IMR-90 (cell line): ENCODE results near the gene URM1. TPM values are rescaled to one million over a fixed set of nuclear protein-coding genes. Genes with fewer than 3 reads are reported as not detected.

Source experiments
- ATAC-seq: fragments of 200-7000 bp; cut with Tn5 transposase; 2 replicates; pipeline ENCODE4 v1.9.1; 2020; ENCODE audit warnings: low read depth, mild to moderate bottlenecking, moderate library complexity
- BruUV-seq: library from RNA; stranded (reverse); fragments of 400-500 nt; replicated peaks from 2 replicates; lab custom pipeline; 2021; lab: Mats Ljungman, UMichigan
- CTCF ChIA-PET: fragments of 300-600 bp; formaldehyde crosslinking; extraction: SDS; loops from one replicate; lab custom pipeline; 2021; ENCODE audit warnings: antibody characterized with exemption; lab: Yijun Ruan, JAX
- POLR2A ChIA-PET: fragments of 300-600 bp; sonication (Branson Sonifier 250); formaldehyde crosslinking; loops from one replicate; lab custom pipeline; 2022; ENCODE audit warnings: antibody characterized with exemption; ENCODE audit not compliant: unreplicated experiment; lab: Charles Lee
- DNase-seq: peaks from one replicate; pipeline ENCODE4 v3.0.0; 2013
- H2AFZ ChIP-seq: replicated peaks from 2 replicates; pipeline ENCODE3; 2013; ENCODE audit warnings: low read length, mild to moderate bottlenecking; ENCODE audit not compliant: poor library complexity
- H2AK5ac ChIP-seq: 2 replicates; pipeline ENCODE4 v1.6.1; 2013; ENCODE audit warnings: low read depth, low read length, inconsistent platforms
- H2AK9ac ChIP-seq: replicated peaks from 2 replicates; pipeline ENCODE3; 2013; ENCODE audit warnings: mild to moderate bottlenecking, low read depth, low read length, moderate library complexity; ENCODE audit not compliant: poor library complexity
- H2BK120ac ChIP-seq: 2 replicates; pipeline ENCODE4 v1.6.1; 2013; ENCODE audit warnings: low read depth, low read length, inconsistent platforms
- H2BK15ac ChIP-seq: 3 replicates; pipeline ENCODE4 v1.6.1; 2013; ENCODE audit warnings: low read depth, low read length, inconsistent platforms
- H2BK20ac ChIP-seq: 2 replicates; pipeline ENCODE4 v1.6.1; 2013; ENCODE audit warnings: low read depth, mild to moderate bottlenecking, inconsistent platforms, low read length, moderate library complexity
- H2BK5ac ChIP-seq: 2 replicates; pipeline ENCODE4 v1.6.1; 2013; ENCODE audit warnings: mild to moderate bottlenecking, low read depth, low read length, inconsistent platforms; ENCODE audit not compliant: poor library complexity, severe bottlenecking
- H3K14ac ChIP-seq: replicated peaks from 2 replicates; pipeline ENCODE4 v1.6.1; 2013; ENCODE audit warnings: low read depth, low read length, inconsistent platforms
- H3K18ac ChIP-seq: 2 replicates; pipeline ENCODE4 v1.6.1; 2013; ENCODE audit warnings: low read depth, low read length, control low read depth
- H3K23ac ChIP-seq: 2 replicates; pipeline ENCODE4 v1.6.1; 2013; ENCODE audit warnings: low read depth, low read length, inconsistent platforms
- H3K27ac ChIP-seq: 2 replicates; pipeline ENCODE4 v1.5.1; 2013; ENCODE audit warnings: mild to moderate bottlenecking, control low read depth, low read length; ENCODE audit not compliant: insufficient read depth
- H3K27me3 ChIP-seq: 2 replicates; pipeline ENCODE4 v1.6.1; 2013; ENCODE audit warnings: low read length; ENCODE audit not compliant: control insufficient read depth, insufficient read depth
- H3K36me3 ChIP-seq: 2 replicates; pipeline ENCODE4 v1.6.1; 2013; ENCODE audit warnings: low read length, mixed read lengths; ENCODE audit not compliant: control insufficient read depth, insufficient read depth
- H3K4ac ChIP-seq: 2 replicates; pipeline ENCODE4 v1.6.1; 2013; ENCODE audit warnings: low read depth, low read length, inconsistent platforms
- H3K4me1 ChIP-seq: 2 replicates; pipeline ENCODE4 v1.6.1; 2013; ENCODE audit warnings: low read length, mixed read lengths; ENCODE audit not compliant: control insufficient read depth, insufficient read depth
- H3K4me2 ChIP-seq: 2 replicates; pipeline ENCODE4 v1.6.1; 2013; ENCODE audit warnings: low read depth, mild to moderate bottlenecking, control low read depth, low read length, moderate library complexity
- H3K4me3 ChIP-seq: 2 replicates; pipeline ENCODE4 v1.5.1; 2013; ENCODE audit warnings: low read depth, mild to moderate bottlenecking, control low read depth, low read length, moderate library complexity; ENCODE audit not compliant: insufficient read depth
- H3K56ac ChIP-seq: 2 replicates; pipeline ENCODE4 v1.6.1; 2013; ENCODE audit warnings: low read length, inconsistent platforms; ENCODE audit not compliant: insufficient read depth; ENCODE audit errors: extremely low read depth
- H3K79me1 ChIP-seq, 2 experiments: 2 replicates each; pipeline ENCODE4 v1.6.1; 2013; ENCODE audit warnings: low read length in 2 of 2, inconsistent platforms in 1 of 2, low read depth in 1 of 2
- H3K9ac ChIP-seq: 2 replicates; pipeline ENCODE4 v1.6.1; 2013; ENCODE audit warnings: low read depth, low read length, control low read depth
- H3K9me1 ChIP-seq: 2 replicates; pipeline ENCODE4 v1.6.1; 2013; ENCODE audit warnings: low read length, inconsistent platforms; ENCODE audit not compliant: insufficient read depth
- H3K9me3 ChIP-seq: 2 replicates; pipeline ENCODE4 v1.6.1; 2013; ENCODE audit warnings: low read length; ENCODE audit not compliant: control insufficient read depth, insufficient read depth
- H4K20me1 ChIP-seq: 2 replicates; pipeline ENCODE4 v1.6.1; 2013; ENCODE audit warnings: low read length, inconsistent platforms; ENCODE audit not compliant: insufficient read depth
- H4K5ac ChIP-seq: 2 replicates; pipeline ENCODE4 v1.6.1; 2013; ENCODE audit warnings: mild to moderate bottlenecking, low read depth, low read length, control low read depth
- H4K8ac ChIP-seq, 2 experiments: 2 replicates each; pipeline ENCODE4 v1.6.1; 2013; ENCODE audit warnings: low read depth in 2 of 2, low read length in 2 of 2, control low read depth in 1 of 2, inconsistent platforms in 1 of 2
- H4K91ac ChIP-seq: 2 replicates; pipeline ENCODE4 v1.6.1; 2013; ENCODE audit warnings: low read depth, low read length, inconsistent platforms; ENCODE audit not compliant: insufficient read depth
- BHLHE40 ChIP-seq: fragments of 150-350 bp; IDR thresholded peaks from 2 replicates; pipeline ENCODE4 v1.6.1; 2016; ENCODE audit warnings: mild to moderate bottlenecking, low read depth, low read length
- MXI1 ChIP-seq: IDR thresholded peaks from 2 replicates; pipeline ENCODE4 v1.6.1; 2012; ENCODE audit warnings: low read depth, mild to moderate bottlenecking, low read length, moderate library complexity, borderline replicate concordance
- POLR2A ChIP-seq: IDR thresholded peaks from 2 replicates; pipeline ENCODE4 v1.6.1; 2012; ENCODE audit warnings: mild to moderate bottlenecking, low read depth, low read length
- RFX5 ChIP-seq: IDR thresholded peaks from 2 replicates; pipeline ENCODE4 v1.8.0; 2012; ENCODE audit warnings: low read depth, mild to moderate bottlenecking, low read length, moderate library complexity
- SMC3 ChIP-seq: fragments of 150-350 bp; IDR thresholded peaks from 2 replicates; pipeline ENCODE4 v1.6.1; 2016; ENCODE audit warnings: low read depth, mild to moderate bottlenecking, antibody characterized with exemption, low read length, moderate library complexity
- WGBS, 2 experiments: methylation state at CpG; one replicate each; pipeline versions ENCODE4 v1.1.5 to v1.1.7; 2013; ENCODE audit warnings: missing lambda C conversion rate in 2 of 2; ENCODE audit not compliant: insufficient read length in 1 of 2; ENCODE audit errors: extremely low coverage in 2 of 2; 5-methylcytosine and 5-hydroxymethylcytosine counted together
- dilution Hi-C: fragments of 300-500 bp; cut with HindIII; formaldehyde crosslinking; loops from one replicate; pipeline ENCODE4 v1.14.3; 2018; ENCODE audit warnings: low sequenced_read_pairs; ENCODE audit not compliant: unreplicated experiment
- in situ Hi-C: fragments of 300-500 bp; cut with MboI; formaldehyde crosslinking; loops from 3 replicates; pipeline ENCODE4 v1.14.3; 2019; ENCODE audit warnings: low sequenced_read_pairs, inconsistent platforms, mixed read lengths
- intact Hi-C: fragments of 100-400 bp; cut with micrococcal nuclease; formaldehyde crosslinking; loops from 2 replicates; pipeline ENCODE4 v1.10.0; 2022
- polyA plus RNA-seq, 3 experiments: library from polyadenylated mRNA; depleted of rRNA; stranded (reverse); fragments of >200 nt; gene quantifications; 2 replicates each; pipeline ENCODE4 v1.2.3, GENCODE V29; 2012; ENCODE audit warnings: low replicate concordance in 1 of 3
- total RNA-seq: library from RNA; depleted of rRNA; stranded (reverse); fragments of >200 nt; gene quantifications from 2 replicates; pipeline ENCODE4 v1.2.3, GENCODE V29; 2012

Gene URM1
- total and polyA plus RNA-seq, 2 of the 4 experiments (the other 2 are of a cell fraction): 33.2 to 66.9 TPM

GRCh38 chr9:128342971-128343680, 28.0 kb upstream of the URM1 start:
- no TSS peak for BruUV-seq
- CTCF ChIA-PET: no interaction called here
- DNase-seq (no peak), ATAC-seq (no peak)
- no peak overlapping the region for H3K23ac ChIP-seq
- no peak overlapping the region for H3K4ac ChIP-seq
- H2BK120ac ChIP-seq: no peak overlapping the region
- intact Hi-C loops: no loop called here
- no peak overlapping the region for H2AFZ ChIP-seq
- H3K18ac ChIP-seq: no peak overlapping the region
- no peak overlapping the region for H3K27ac ChIP-seq
- POLR2A ChIA-PET: no interaction called here
- H2AK9ac ChIP-seq: no peak overlapping the region
- no peak overlapping the region for H4K8ac ChIP-seq
- no peak overlapping the region for H2BK15ac ChIP-seq
- H2AK5ac ChIP-seq: no peak overlapping the region
- no peak overlapping the region for H2BK5ac ChIP-seq
- H3K14ac ChIP-seq: no peak overlapping the region
- H3K56ac ChIP-seq: no peak overlapping the region
- H3K4me3 ChIP-seq: no peak overlapping the region
- H4K5ac ChIP-seq: no peak overlapping the region
- peaks cover 8% of the 10 kb centered on the region for H3K9me1 ChIP-seq
- H4K20me1 ChIP-seq: peaks cover 3% of the 10 kb centered on the region; the same call in 1 of the 2 replicates
- H3K9me3 ChIP-seq: no peaks in the 10 kb centered on the region
- no peak overlapping the region for H4K91ac ChIP-seq
- in situ Hi-C loops: no loop called here
- no peak overlapping the region for H2BK20ac ChIP-seq
- H3K79me1 ChIP-seq: peaks cover 4 to 29% of the 10 kb centered on the region in 2 experiments; a peak in 3 of 4 replicates
- WGBS, 2 experiments: 100% methylated on average over 2 of the region's 8 CpGs; no CpG with 5 or more reads in 1 of the 2 experiments
- TF ChIP-seq RFX5: no peak
- no peak for TF ChIP-seq POLR2A
- no peak for TF ChIP-seq BHLHE40
- no peak for TF ChIP-seq MXI1
- TF ChIP-seq SMC3: no peak
- no peaks in the 10 kb centered on the region for H3K27me3 ChIP-seq
- peaks cover 25% of the 10 kb centered on the region for H3K36me3 ChIP-seq
- dilution Hi-C loops: no loop called here
- peaks cover 4% of the 10 kb centered on the region; the same call in 1 of the 2 replicates for H3K4me1 ChIP-seq
- no peak overlapping the region for H3K9ac ChIP-seq
- H3K4me2 ChIP-seq: no peak overlapping the region
